Loucy (cell line): ENCODE results near the gene EMP1.

Experiments
- H2AFZ ChIP-seq: fragments of 200-600 bp; sonication (generic); 2 replicates; pipeline ENCODE4 v1.6.0; 2016; ENCODE audit warnings: antibody characterized with exemption, mild to moderate bottlenecking, low read length, moderate library complexity
- H3F3A ChIP-seq: fragments of 200-600 bp; 2 replicates; pipeline ENCODE4 v1.6.0; 2016; ENCODE audit warnings: antibody characterized with exemption, low read depth, mild to moderate bottlenecking
- H3K27me3 ChIP-seq: fragments of 200-600 bp; sonication (generic); 2 replicates; pipeline ENCODE4 v1.6.1; 2014; ENCODE audit warnings: low read length, mild to moderate bottlenecking; ENCODE audit not compliant: insufficient read depth, poor library complexity, severe bottlenecking
- H3K36me3 ChIP-seq: fragments of 200-600 bp; sonication (generic); 2 replicates; pipeline ENCODE4 v1.6.1; 2016; ENCODE audit warnings: low read length; ENCODE audit not compliant: insufficient read depth
- H3K4me1 ChIP-seq: fragments of 200-600 bp; sonication (generic); 2 replicates; pipeline ENCODE4 v1.5.1; 2014; ENCODE audit warnings: low read length, mild to moderate bottlenecking; ENCODE audit not compliant: insufficient read depth, poor library complexity, severe bottlenecking
- H3K4me2 ChIP-seq: fragments of 200-600 bp; sonication (generic); 2 replicates; pipeline ENCODE4 v1.6.0; 2014; ENCODE audit warnings: antibody characterized with exemption, low read length, low read depth, mild to moderate bottlenecking; ENCODE audit not compliant: poor library complexity, severe bottlenecking
- H3K4me3 ChIP-seq: fragments of 200-600 bp; sonication (generic); 2 replicates; pipeline ENCODE4 v1.5.1; 2014; ENCODE audit warnings: low read length, mild to moderate bottlenecking, mixed read lengths; ENCODE audit not compliant: poor library complexity, severe bottlenecking
- H3K79me2 ChIP-seq: fragments of 200-600 bp; sonication (generic); 2 replicates; pipeline ENCODE4 v1.6.1; 2014; ENCODE audit warnings: low read length; ENCODE audit not compliant: insufficient read depth
- H3K9ac ChIP-seq: fragments of 200-600 bp; sonication (generic); 2 replicates; pipeline ENCODE4 v1.6.0; 2014; ENCODE audit warnings: mild to moderate bottlenecking, low read depth, low read length, moderate library complexity; ENCODE audit not compliant: poor library complexity, severe bottlenecking
- H3K9me2 ChIP-seq: fragments of 200-600 bp; sonication (generic); replicated peaks from 2 replicates; pipeline ENCODE4 v1.6.1; 2016; ENCODE audit warnings: low read depth, low read length, mixed read lengths
- H3K9me3 ChIP-seq: fragments of 200-600 bp; sonication (generic); 2 replicates; pipeline ENCODE4 v1.6.1; 2014; ENCODE audit warnings: mild to moderate bottlenecking, antibody characterized with exemption, low read length, low read depth; ENCODE audit not compliant: insufficient read depth
- H4K20me1 ChIP-seq: fragments of 200-600 bp; sonication (generic); 2 replicates; pipeline ENCODE4 v1.6.0; 2014; ENCODE audit warnings: antibody characterized with exemption, low read length, mild to moderate bottlenecking; ENCODE audit not compliant: insufficient read depth, poor library complexity, severe bottlenecking
- EZH2phosphoT487 ChIP-seq: fragments of 200-600 bp; IDR thresholded peaks from 2 replicates; pipeline ENCODE4 v1.6.1; 2018; ENCODE audit warnings: antibody characterized with exemption, mild to moderate bottlenecking, moderate library complexity, borderline replicate concordance
- TF ChIP-seq, protein P1 (sequence below): fragments of 200-600 bp; sonication (generic); conservative IDR thresholded peaks from 2 replicates; pipeline ENCODE4 v1.5.1; 2014; ENCODE audit warnings: mild to moderate bottlenecking, antibody characterized with exemption, low read length

Gene EMP1

DNA sequence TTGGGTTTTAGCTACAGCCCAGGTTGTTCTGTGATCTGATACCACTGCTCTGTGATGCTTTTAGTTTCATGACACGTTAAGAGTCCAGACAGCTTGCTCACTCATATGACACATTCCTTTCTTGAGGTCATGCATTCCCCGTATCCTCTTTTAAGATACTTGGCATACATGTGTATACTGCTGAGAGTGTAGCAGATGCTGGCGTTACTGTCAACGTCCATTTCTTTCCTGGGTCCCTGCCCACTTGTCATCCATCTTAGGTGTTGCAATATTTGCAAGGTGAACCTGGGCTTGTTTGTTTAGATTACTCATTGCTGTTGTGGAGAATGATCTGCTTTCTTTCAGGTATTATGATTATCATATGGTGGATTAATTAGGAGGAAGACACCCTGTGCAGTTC is 9.1 kb upstream of the EMP1 start:
- no peaks in the 10 kb centered on the region for H3K9me2 ChIP-seq
- H3K4me2 ChIP-seq = no peak overlapping the region
- H3F3A ChIP-seq = no peaks in the 10 kb centered on the region
- H3K4me3 ChIP-seq = no peak overlapping the region
- no peak overlapping the region for H2AFZ ChIP-seq
- H3K9me3 ChIP-seq = no peaks in the 10 kb centered on the region
- no peaks in the 10 kb centered on the region for H4K20me1 ChIP-seq
- H3K79me2 ChIP-seq = no peaks in the 10 kb centered on the region
- no peaks in the 10 kb centered on the region for H3K27me3 ChIP-seq
- no peak for TF ChIP-seq EZH2phosphoT487
- TF ChIP-seq, protein P1, sequence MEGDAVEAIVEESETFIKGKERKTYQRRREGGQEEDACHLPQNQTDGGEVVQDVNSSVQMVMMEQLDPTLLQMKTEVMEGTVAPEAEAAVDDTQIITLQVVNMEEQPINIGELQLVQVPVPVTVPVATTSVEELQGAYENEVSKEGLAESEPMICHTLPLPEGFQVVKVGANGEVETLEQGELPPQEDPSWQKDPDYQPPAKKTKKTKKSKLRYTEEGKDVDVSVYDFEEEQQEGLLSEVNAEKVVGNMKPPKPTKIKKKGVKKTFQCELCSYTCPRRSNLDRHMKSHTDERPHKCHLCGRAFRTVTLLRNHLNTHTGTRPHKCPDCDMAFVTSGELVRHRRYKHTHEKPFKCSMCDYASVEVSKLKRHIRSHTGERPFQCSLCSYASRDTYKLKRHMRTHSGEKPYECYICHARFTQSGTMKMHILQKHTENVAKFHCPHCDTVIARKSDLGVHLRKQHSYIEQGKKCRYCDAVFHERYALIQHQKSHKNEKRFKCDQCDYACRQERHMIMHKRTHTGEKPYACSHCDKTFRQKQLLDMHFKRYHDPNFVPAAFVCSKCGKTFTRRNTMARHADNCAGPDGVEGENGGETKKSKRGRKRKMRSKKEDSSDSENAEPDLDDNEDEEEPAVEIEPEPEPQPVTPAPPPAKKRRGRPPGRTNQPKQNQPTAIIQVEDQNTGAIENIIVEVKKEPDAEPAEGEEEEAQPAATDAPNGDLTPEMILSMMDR = no peak
- H3K4me1 ChIP-seq = peaks cover 40% of the 10 kb centered on the region
- H3K9ac ChIP-seq = no peak overlapping the region
- no peaks in the 10 kb centered on the region for H3K36me3 ChIP-seq

- no peaks in the 10 kb centered on the region for H3K79me2 ChIP-seq
- no peak overlapping the region for H3K9ac ChIP-seq
- no peak overlapping the region for H2AFZ ChIP-seq
- H3K36me3 ChIP-seq = no peaks in the 10 kb centered on the region
- H3F3A ChIP-seq = no peaks in the 10 kb centered on the region
- no peaks in the 10 kb centered on the region for H4K20me1 ChIP-seq
- H3K9me2 ChIP-seq = no peaks in the 10 kb centered on the region
- no peaks in the 10 kb centered on the region for H3K27me3 ChIP-seq
- peaks cover 25% of the 10 kb centered on the region for H3K4me1 ChIP-seq
- no peak overlapping the region for H3K4me3 ChIP-seq
- no peak overlapping the region for H3K4me2 ChIP-seq
- no peaks in the 10 kb centered on the region for H3K9me3 ChIP-seq
- TF ChIP-seq, protein P1 = no peak
Observed at GRCh38 chr12:13189264-13189663, 7.3 kb upstream of the EMP1 start.

- no peaks in the 10 kb centered on the region for H3K27me3 ChIP-seq
- H3K36me3 ChIP-seq = no peaks in the 10 kb centered on the region
- no peaks in the 10 kb centered on the region for H4K20me1 ChIP-seq
- H3K9me3 ChIP-seq = no peaks in the 10 kb centered on the region
- H3K4me1 ChIP-seq = peaks cover 29% of the 10 kb centered on the region
- no peak overlapping the region for H2AFZ ChIP-seq
- TF ChIP-seq, protein P1 = no peak
- TF ChIP-seq EZH2phosphoT487 = no peak
- H3K79me2 ChIP-seq = no peaks in the 10 kb centered on the region
- no peak overlapping the region for H3K9ac ChIP-seq
- H3K4me3 ChIP-seq = no peak overlapping the region
- H3F3A ChIP-seq = no peaks in the 10 kb centered on the region
- H3K4me2 ChIP-seq = no peak overlapping the region
- H3K9me2 ChIP-seq = no peaks in the 10 kb centered on the region
Observed at GRCh38 chr12:13190275-13190674, 6.3 kb upstream of the EMP1 start.
